GM12801 (cell line): ENCODE data around the gene IL1R2.

Experiments
- TF ChIP-seq, protein P1 (sequence below): IDR thresholded peaks from one replicate; pipeline ENCODE4 v1.5.1; 2011; ENCODE audit warnings: control low read depth; ENCODE audit not compliant: insufficient read length; ENCODE audit errors: extremely low read depth

IL1R2 gene

GRCh38 chr2:102076512-102076911 is 84.8 kb downstream of the IL1R2 start:
- TF ChIP-seq, protein P1, sequence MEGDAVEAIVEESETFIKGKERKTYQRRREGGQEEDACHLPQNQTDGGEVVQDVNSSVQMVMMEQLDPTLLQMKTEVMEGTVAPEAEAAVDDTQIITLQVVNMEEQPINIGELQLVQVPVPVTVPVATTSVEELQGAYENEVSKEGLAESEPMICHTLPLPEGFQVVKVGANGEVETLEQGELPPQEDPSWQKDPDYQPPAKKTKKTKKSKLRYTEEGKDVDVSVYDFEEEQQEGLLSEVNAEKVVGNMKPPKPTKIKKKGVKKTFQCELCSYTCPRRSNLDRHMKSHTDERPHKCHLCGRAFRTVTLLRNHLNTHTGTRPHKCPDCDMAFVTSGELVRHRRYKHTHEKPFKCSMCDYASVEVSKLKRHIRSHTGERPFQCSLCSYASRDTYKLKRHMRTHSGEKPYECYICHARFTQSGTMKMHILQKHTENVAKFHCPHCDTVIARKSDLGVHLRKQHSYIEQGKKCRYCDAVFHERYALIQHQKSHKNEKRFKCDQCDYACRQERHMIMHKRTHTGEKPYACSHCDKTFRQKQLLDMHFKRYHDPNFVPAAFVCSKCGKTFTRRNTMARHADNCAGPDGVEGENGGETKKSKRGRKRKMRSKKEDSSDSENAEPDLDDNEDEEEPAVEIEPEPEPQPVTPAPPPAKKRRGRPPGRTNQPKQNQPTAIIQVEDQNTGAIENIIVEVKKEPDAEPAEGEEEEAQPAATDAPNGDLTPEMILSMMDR = no peak
